Karpas-422 (cell line): ENCODE results near the gene ENAM. TPM values are rescaled to one million over a fixed set of nuclear protein-coding genes. Genes with fewer than 3 reads are reported as not detected.

Experiments used
- DNase-seq: peaks from one replicate; pipeline ENCODE4 v3.0.0-alpha.2; 2015
- H2AFZ ChIP-seq: fragments of 200-600 bp; sonication (generic); 2 replicates; pipeline ENCODE4 v1.6.1; 2014; ENCODE audit warnings: antibody characterized with exemption, low read length, mixed read lengths
- H3K27ac ChIP-seq: fragments of 200-600 bp; sonication (generic); 2 replicates; pipeline ENCODE4 v1.5.1; 2014; ENCODE audit warnings: mild to moderate bottlenecking, low read length, moderate library complexity
- H3K27me3 ChIP-seq: fragments of 200-600 bp; sonication (generic); 2 replicates; pipeline ENCODE4 v1.6.1; 2014; ENCODE audit warnings: low read length, mixed read lengths
- H3K36me3 ChIP-seq: fragments of 200-600 bp; sonication (generic); 2 replicates; pipeline ENCODE4 v1.6.1; 2014; ENCODE audit warnings: low read length, mixed read lengths; ENCODE audit not compliant: insufficient read depth
- H3K4me1 ChIP-seq: fragments of 200-600 bp; sonication (generic); 2 replicates; pipeline ENCODE4 v1.6.1; 2014; ENCODE audit warnings: mild to moderate bottlenecking, low read length, mixed read lengths
- H3K4me2 ChIP-seq: fragments of 200-600 bp; sonication (generic); 2 replicates; pipeline ENCODE4 v1.6.1; 2014; ENCODE audit warnings: low read length, low read depth, mild to moderate bottlenecking; ENCODE audit not compliant: poor library complexity, severe bottlenecking
- H3K4me3 ChIP-seq: fragments of 200-600 bp; sonication (generic); 2 replicates; pipeline ENCODE4 v1.5.1; 2014; ENCODE audit warnings: mild to moderate bottlenecking, antibody characterized with exemption, low read length, mixed read lengths
- H3K79me2 ChIP-seq: fragments of 200-600 bp; sonication (generic); 2 replicates; pipeline ENCODE4 v1.6.1; 2014; ENCODE audit warnings: mild to moderate bottlenecking, low read length, mixed read lengths
- H3K9ac ChIP-seq: fragments of 200-600 bp; sonication (generic); 2 replicates; pipeline ENCODE4 v1.6.0; 2014; ENCODE audit warnings: low read length
- H3K9me2 ChIP-seq: fragments of 200-600 bp; sonication (generic), shearing (Covaris generic); replicated peaks from 2 replicates; pipeline ENCODE4 v1.6.0; 2014; ENCODE audit warnings: mild to moderate bottlenecking, low read length, moderate library complexity; ENCODE audit not compliant: insufficient read depth
- H3K9me3 ChIP-seq: fragments of 300-700, 200-600 bp; sonication (generic); 2 replicates; pipeline ENCODE4 v1.6.1; 2014; ENCODE audit warnings: low read length, mixed read lengths
- H4K20me1 ChIP-seq: fragments of 200-600 bp; sonication (generic); 2 replicates; pipeline ENCODE4 v1.6.1; 2014; ENCODE audit warnings: mild to moderate bottlenecking, antibody characterized with exemption, low read length, low read depth; ENCODE audit not compliant: insufficient read depth
- total RNA-seq: library from RNA; depleted of rRNA; stranded (reverse); fragments of >200 nt; shearing (Covaris generic); gene quantifications from 2 replicates; pipeline ENCODE4 v1.2.3, GENCODE V29; 2014; ENCODE audit warnings: low replicate concordance

ENAM gene
- total RNA-seq, 1 experiment from 2014 or later: not detected

DNA sequence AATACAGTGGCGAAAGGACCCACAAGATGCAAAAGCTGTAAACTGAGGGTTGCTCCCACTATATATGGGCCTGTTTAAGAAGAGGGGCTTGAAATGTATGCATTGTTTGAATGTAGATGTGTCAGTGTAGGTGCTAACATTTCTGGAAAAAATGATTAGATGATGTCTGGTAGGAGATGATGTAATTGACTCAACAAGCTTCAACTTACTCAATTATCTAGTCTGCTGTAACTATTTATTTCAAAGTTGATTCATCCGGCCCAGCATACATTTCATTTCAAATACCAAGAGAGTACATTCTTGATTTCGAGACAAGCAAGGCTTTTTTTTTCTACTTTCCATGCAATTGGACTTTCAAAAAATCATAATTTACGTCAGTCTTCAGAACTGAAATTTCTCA lies 9.3 kb upstream of the ENAM start:
- Histone ChIP-seq H3K4me1 (no peaks in the 10 kb centered on the region), H3K79me2 (no peaks in the 10 kb centered on the region), H4K20me1 (no peaks in the 10 kb centered on the region), H3K9me2 (0 out of 2 replicates have a peak, but pooled peaks cover 4% of the 10 kb centered on the region), H3K27me3 (no peaks in the 10 kb centered on the region), H3K27ac (no peak overlapping the region), H3K4me2 (no peak overlapping the region), H3K36me3 (no peaks in the 10 kb centered on the region), H3K4me3 (no peak overlapping the region), H2AFZ (no peak overlapping the region), H3K9me3 (no peaks in the 10 kb centered on the region), H3K9ac (no peak overlapping the region)
- DNase-seq: no peak

DNA sequence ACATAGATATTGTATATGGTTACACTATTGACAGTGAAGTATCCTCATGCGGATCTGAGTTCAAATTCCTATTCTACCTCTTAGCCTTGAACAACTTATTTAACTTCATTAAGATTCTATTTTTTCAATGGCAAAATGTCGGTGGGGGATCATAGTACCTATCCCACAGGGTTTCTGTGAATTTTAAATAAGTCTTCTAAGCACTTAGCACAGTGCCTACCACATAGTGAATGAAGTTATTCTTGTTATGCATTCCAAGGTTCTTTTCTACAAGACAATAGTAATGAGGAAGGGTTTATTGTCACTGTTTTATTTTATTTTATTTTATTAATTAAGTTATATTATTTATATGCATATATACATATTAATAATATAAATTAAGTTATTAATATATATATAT lies 8.8 kb upstream of the ENAM start:
- no peak for DNase-seq
- Histone ChIP-seq H3K4me1 (no peaks in the 10 kb centered on the region), H3K79me2 (no peaks in the 10 kb centered on the region)

DNA sequence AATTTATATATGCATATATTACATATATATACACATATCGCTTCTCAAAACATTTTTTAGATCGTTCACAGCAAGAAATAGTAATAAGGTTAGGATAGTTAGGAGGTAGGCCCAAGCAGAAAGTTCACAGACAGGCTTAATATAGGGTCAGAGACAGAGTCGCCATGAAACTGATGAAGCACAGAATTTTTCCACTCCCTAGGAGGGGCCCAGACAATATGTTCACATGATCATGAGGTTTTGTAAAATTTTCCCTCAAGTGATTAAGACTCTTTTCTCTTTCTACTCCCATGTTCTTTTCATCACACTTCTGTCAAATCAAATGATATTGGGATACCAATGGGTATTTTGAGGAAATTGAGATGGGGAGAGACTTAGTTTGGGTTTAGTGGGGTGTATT lies 5.2 kb upstream of the ENAM start:
- no peaks in the 10 kb centered on the region for H3K36me3 ChIP-seq
- H3K79me2 ChIP-seq: no peaks in the 10 kb centered on the region
- no peak overlapping the region for H2AFZ ChIP-seq
- H3K27me3 ChIP-seq: no peaks in the 10 kb centered on the region
- H3K9me2 ChIP-seq: 0 out of 2 replicates have a peak, but pooled peaks cover 4% of the 10 kb centered on the region
- H3K4me2 ChIP-seq: no peak overlapping the region
- H3K27ac ChIP-seq: no peak overlapping the region
- DNase-seq: no peak
- no peak overlapping the region for H3K9ac ChIP-seq
- H3K4me3 ChIP-seq: no peak overlapping the region
- H3K4me1 ChIP-seq: no peaks in the 10 kb centered on the region
- no peaks in the 10 kb centered on the region for H4K20me1 ChIP-seq
- H3K9me3 ChIP-seq: no peaks in the 10 kb centered on the region

More for the DNA sequence above, 8.8 kb upstream of the ENAM start:
- Histone ChIP-seq H3K27ac (no peak overlapping the region), H3K9me3 (no peaks in the 10 kb centered on the region), H3K27me3 (no peaks in the 10 kb centered on the region), H2AFZ (no peak overlapping the region), H3K9ac (no peak overlapping the region), H4K20me1 (no peaks in the 10 kb centered on the region), H3K4me2 (no peak overlapping the region), H3K9me2 (0 out of 2 replicates have a peak, but pooled peaks cover 4% of the 10 kb centered on the region), H3K36me3 (no peaks in the 10 kb centered on the region), H3K4me3 (no peak overlapping the region)

DNA sequence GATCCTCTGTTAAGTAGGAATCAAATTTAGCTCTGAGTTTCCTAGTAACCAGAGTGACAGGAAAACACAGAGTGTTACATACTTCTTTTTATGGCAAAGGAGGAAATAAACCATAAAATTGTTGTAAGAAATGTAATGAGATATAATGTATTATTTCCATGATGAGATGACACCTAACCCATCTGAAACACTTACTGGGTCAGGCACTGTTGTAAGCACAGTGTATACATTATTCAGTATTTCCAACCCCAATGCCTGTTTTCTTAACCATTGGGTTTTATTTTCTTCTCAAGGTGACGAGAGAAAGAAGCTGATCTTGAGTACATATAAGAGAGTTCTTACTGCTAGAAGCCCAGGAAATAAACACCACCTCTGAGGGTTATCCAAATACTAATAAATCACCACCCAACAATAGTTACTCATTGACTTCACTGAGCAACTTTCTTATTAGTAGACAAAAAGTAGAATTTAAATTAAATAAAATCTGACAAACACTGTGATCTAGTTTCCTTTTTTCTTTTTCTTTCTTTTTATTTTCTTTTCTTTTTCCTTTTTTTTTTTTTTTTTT lies 4.2 kb upstream of the ENAM start:
- no peak overlapping the region for H3K9ac ChIP-seq
- no peaks in the 10 kb centered on the region for H4K20me1 ChIP-seq
- H3K4me3 ChIP-seq: no peak overlapping the region
- H3K9me2 ChIP-seq: 0 out of 2 replicates have a peak, but pooled peaks cover 4% of the 10 kb centered on the region
- H3K9me3 ChIP-seq: no peaks in the 10 kb centered on the region
- no peaks in the 10 kb centered on the region for H3K79me2 ChIP-seq
- no peaks in the 10 kb centered on the region for H3K4me1 ChIP-seq
- H3K36me3 ChIP-seq: no peaks in the 10 kb centered on the region
- H2AFZ ChIP-seq: no peak overlapping the region
- H3K27me3 ChIP-seq: no peaks in the 10 kb centered on the region
- no peak overlapping the region for H3K4me2 ChIP-seq
- no peak overlapping the region for H3K27ac ChIP-seq
- DNase-seq: no peak

DNA sequence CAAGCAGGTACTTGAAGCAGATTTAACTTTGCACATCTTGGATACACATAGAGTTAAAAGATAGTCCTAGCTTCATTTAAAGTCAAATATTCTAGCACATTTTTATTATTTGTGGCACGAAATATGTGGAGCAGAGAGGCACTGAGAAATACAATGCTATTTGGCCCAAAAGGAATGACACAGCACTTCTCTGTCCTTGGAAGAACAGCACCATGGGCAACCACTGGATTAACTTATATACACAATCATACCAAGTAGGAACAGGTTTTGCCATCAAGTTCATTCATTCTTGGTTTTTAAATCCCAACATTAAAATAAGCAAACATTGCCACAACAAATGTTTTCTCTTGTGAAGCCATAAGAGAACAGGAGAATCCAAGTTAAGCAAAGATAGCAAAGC lies 924 bp upstream of the ENAM start:
- DNase-seq: no peak
- Histone ChIP-seq H3K4me3 (no peak overlapping the region), H3K79me2 (no peaks in the 10 kb centered on the region), H3K27ac (no peak overlapping the region), H3K27me3 (no peaks in the 10 kb centered on the region), H3K4me2 (no peak overlapping the region), H3K9me3 (no peaks in the 10 kb centered on the region), H3K9me2 (no peaks in the 10 kb centered on the region), H3K4me1 (no peaks in the 10 kb centered on the region; the same call in 1 of the 2 replicates), H3K9ac (no peak overlapping the region), H2AFZ (no peak overlapping the region), H3K36me3 (no peaks in the 10 kb centered on the region), H4K20me1 (no peaks in the 10 kb centered on the region)

DNA sequence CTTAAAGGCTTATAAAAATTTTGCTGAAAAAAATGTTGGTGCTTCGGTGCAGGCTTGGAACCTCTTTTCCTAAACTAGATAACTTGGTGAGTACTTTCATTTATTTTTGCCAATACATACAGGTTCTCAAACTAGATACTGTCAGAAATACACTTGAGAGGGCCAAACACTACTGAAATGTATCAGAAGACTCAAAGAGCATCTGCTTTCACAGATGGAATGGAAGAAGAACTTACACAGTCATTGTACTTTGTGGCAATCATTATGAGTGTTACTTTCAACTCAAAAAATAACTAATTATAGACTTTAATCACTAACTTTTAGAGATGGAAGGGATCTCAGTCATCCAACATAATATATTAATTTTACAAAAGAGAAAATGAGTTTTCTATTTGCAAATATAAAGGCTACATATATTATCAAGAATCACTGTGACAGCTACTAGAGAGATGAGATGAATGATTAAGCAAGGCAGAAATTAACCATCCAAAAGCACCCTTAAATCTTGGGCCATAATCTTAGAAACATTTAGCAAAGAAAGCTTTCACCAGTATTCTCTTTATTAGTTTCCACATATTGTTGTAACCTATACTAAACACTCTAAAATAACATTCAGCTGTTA lies 1.0 kb downstream of the ENAM start:
- Histone ChIP-seq H3K27ac (no peak overlapping the region), H3K9me2 (no peaks in the 10 kb centered on the region), H3K4me3 (no peak overlapping the region), H3K4me1 (no peaks in the 10 kb centered on the region; the same call in 1 of the 2 replicates), H4K20me1 (no peaks in the 10 kb centered on the region), H3K79me2 (no peaks in the 10 kb centered on the region), H3K4me2 (no peak overlapping the region), H3K36me3 (no peaks in the 10 kb centered on the region), H3K27me3 (no peaks in the 10 kb centered on the region), H3K9me3 (no peaks in the 10 kb centered on the region), H2AFZ (no peak overlapping the region), H3K9ac (no peak overlapping the region)
- DNase-seq: no peak

DNA sequence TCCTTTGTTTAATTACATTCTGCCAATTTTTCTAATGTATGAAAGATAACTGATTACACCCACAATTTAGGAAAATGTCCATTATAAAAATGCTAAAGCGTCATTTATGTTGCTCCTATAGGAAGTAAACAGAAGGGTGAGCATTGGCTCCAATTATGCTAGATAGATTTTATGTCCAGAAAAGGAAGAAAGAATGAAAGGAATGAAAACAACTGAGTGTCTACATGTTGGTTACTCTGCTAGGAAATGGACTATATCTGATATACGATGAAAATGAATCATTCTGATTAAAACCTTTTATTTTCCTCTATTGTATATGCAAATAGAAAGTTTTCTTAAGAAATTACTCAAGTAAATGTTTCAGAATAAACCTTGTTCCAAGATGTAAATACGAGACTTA lies 1.6 kb downstream of the ENAM start:
- no peaks in the 10 kb centered on the region for H3K27me3 ChIP-seq
- no peak for DNase-seq
- H3K9me2 ChIP-seq: no peaks in the 10 kb centered on the region
- no peak overlapping the region for H2AFZ ChIP-seq
- H3K4me1 ChIP-seq: no peaks in the 10 kb centered on the region; the same call in 1 of the 2 replicates
- no peak overlapping the region for H3K4me3 ChIP-seq
- no peaks in the 10 kb centered on the region for H3K9me3 ChIP-seq
- H4K20me1 ChIP-seq: no peaks in the 10 kb centered on the region
- H3K36me3 ChIP-seq: no peaks in the 10 kb centered on the region
- no peak overlapping the region for H3K9ac ChIP-seq
- H3K27ac ChIP-seq: no peak overlapping the region
- no peak overlapping the region for H3K4me2 ChIP-seq
- no peaks in the 10 kb centered on the region for H3K79me2 ChIP-seq

DNA sequence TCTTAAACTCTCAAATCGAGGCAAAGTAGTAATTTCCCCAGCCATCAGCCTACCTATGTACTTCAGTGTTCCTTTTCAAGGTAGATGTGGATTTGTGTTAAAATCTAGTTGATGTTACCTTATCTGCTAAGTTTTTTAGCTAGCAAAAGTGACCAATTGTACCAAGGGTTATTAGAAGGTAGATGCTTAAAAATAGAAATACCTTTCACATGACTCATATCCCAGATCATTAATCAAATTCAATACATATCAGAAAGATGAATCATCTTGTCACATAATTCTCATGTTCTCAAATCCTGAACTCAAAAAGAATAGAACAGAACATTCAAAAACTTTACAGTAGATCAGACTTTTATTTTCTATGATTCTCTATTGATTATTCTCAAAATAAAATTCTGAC lies 3.5 kb downstream of the ENAM start:
- no peaks in the 10 kb centered on the region for H3K36me3 ChIP-seq
- no peaks in the 10 kb centered on the region for H3K79me2 ChIP-seq
- H3K4me3 ChIP-seq: no peak overlapping the region
- no peaks in the 10 kb centered on the region for H3K27me3 ChIP-seq
- no peak overlapping the region for H3K9ac ChIP-seq
- no peaks in the 10 kb centered on the region for H4K20me1 ChIP-seq
- no peak for DNase-seq
- no peak overlapping the region for H3K4me2 ChIP-seq
- no peaks in the 10 kb centered on the region for H3K9me2 ChIP-seq
- H3K9me3 ChIP-seq: no peaks in the 10 kb centered on the region
- no peaks in the 10 kb centered on the region; the same call in 1 of the 2 replicates for H3K4me1 ChIP-seq
- H3K27ac ChIP-seq: no peak overlapping the region
- H2AFZ ChIP-seq: no peak overlapping the region
